PC-9 (cell line): ENCODE measurements around the gene APOC4. TPM values are rescaled to one million over a fixed set of nuclear protein-coding genes. Genes with fewer than 3 reads are reported as not detected.

ENCODE experiments used
- BruUV-seq: library from RNA; stranded (reverse); fragments of 400-500 nt; replicated peaks from 2 replicates; lab custom pipeline; 2021; lab: Mats Ljungman, UMichigan
- CTCF ChIA-PET: fragments of 300-600 bp; sonication (Branson Sonifier 250); formaldehyde crosslinking; loops from one replicate; lab custom pipeline; 2022; ENCODE audit warnings: antibody characterized with exemption; lab: Charles Lee
- POLR2A ChIA-PET: fragments of 300-600 bp; sonication (Branson Sonifier 250); formaldehyde crosslinking; loops from one replicate; lab custom pipeline; 2022; ENCODE audit warnings: antibody characterized with exemption; ENCODE audit not compliant: unreplicated experiment; lab: Charles Lee
- DNase-seq, 2 experiments: peaks; one replicate each; pipeline versions ENCODE4 v3.0.0 to v3.0.0-alpha.2; 2015 to 2022; ENCODE audit warnings: mixed read lengths in 1 of 2
- H2AFZ ChIP-seq: fragments of 200-600 bp; sonication (generic); 2 replicates; pipeline ENCODE4 v1.8.1; 2017; ENCODE audit warnings: antibody characterized with exemption
- H3F3A ChIP-seq: fragments of 200-600 bp; sonication (generic); 2 replicates; pipeline ENCODE4 v1.8.1; 2017; ENCODE audit warnings: antibody characterized with exemption, mild to moderate bottlenecking, low read depth; ENCODE audit not compliant: insufficient read depth
- H3K27ac ChIP-seq: fragments of 200-600 bp; sonication (generic); 2 replicates; pipeline ENCODE4 v1.6.1; 2016; ENCODE audit warnings: mixed run types
- H3K27me3 ChIP-seq: fragments of 200-600 bp; sonication (generic); 2 replicates; pipeline ENCODE4 v1.6.1; 2016; ENCODE audit warnings: low read depth, mixed run types; ENCODE audit not compliant: insufficient read depth
- H3K36me3 ChIP-seq: fragments of 200-600 bp; sonication (generic); 2 replicates; pipeline ENCODE4 v1.6.1; 2016; ENCODE audit warnings: low read depth, mixed run types
- H3K4me1 ChIP-seq: fragments of 200-600 bp; sonication (generic); replicated peaks from 2 replicates; pipeline ENCODE4 v1.6.1; 2016; ENCODE audit warnings: mixed run types; ENCODE audit not compliant: insufficient read depth
- H3K4me2 ChIP-seq: fragments of 200-600 bp; sonication (generic); 2 replicates; pipeline ENCODE4 v1.6.1; 2017; ENCODE audit warnings: mixed run types
- H3K4me3 ChIP-seq: fragments of 200-600 bp; sonication (generic); 2 replicates; pipeline ENCODE4 v1.6.1; 2016; ENCODE audit warnings: mixed run types
- H3K79me2 ChIP-seq: fragments of 200-600 bp; sonication (generic); 2 replicates; pipeline ENCODE4 v1.6.1; 2017; ENCODE audit warnings: low read depth, mixed run types
- H3K9me2 ChIP-seq: fragments of 200-600 bp; sonication (generic); 2 replicates; pipeline ENCODE4 v1.8.1; 2017; ENCODE audit warnings: mild to moderate bottlenecking; ENCODE audit not compliant: insufficient read depth
- H3K9me3 ChIP-seq: fragments of 200-600 bp; sonication (generic); 2 replicates; pipeline ENCODE4 v1.8.1; 2016; ENCODE audit warnings: low read depth; ENCODE audit not compliant: insufficient read depth
- H4K20me1 ChIP-seq: fragments of 200-600 bp; sonication (generic); 2 replicates; pipeline ENCODE4 v1.8.1; 2017; ENCODE audit not compliant: insufficient read depth
- CTCF ChIP-seq: fragments of 200-600 bp; sonication (generic); conservative IDR thresholded peaks from 2 replicates; pipeline ENCODE4 v1.6.1; 2017; ENCODE audit warnings: mixed run types, antibody characterized with exemption, mild to moderate bottlenecking, moderate library complexity
- EZH2 ChIP-seq: fragments of 200-600 bp; sonication (generic); IDR thresholded peaks from 2 replicates; pipeline ENCODE4 v1.8.0; 2017; ENCODE audit warnings: antibody characterized with exemption, low read depth
- intact Hi-C: fragments of 100-400 bp; cut with micrococcal nuclease; formaldehyde crosslinking; loops from one replicate; pipeline ENCODE4 v1.10.0; 2022; ENCODE audit not compliant: unreplicated experiment
- total RNA-seq: library from RNA; stranded (reverse); gene quantifications from 2 replicates; pipeline ENCODE4 v1.2.3, GENCODE V29; 2021

Gene APOC4
- total RNA-seq, 1 experiment from 2014 or later: not detected

GRCh38 chr19:44904426-44904994 lies 37.5 kb upstream of the APOC4 start:
- Histone ChIP-seq H3K4me3 (no peak overlapping the region), H3F3A (peaks cover 60% of the 10 kb centered on the region), H3K9me2 (no peaks in the 10 kb centered on the region), H4K20me1 (peaks cover 16% of the 10 kb centered on the region; the same call in 1 of the 2 replicates), H3K36me3 (0 out of 2 replicates have a peak, but pooled peaks cover 17% of the 10 kb centered on the region), H3K79me2 (no peaks in the 10 kb centered on the region), H3K4me1 (no peaks in the 10 kb centered on the region; the same call in 1 of the 2 replicates), H3K4me2 (no peak overlapping the region), H3K9me3 (no peaks in the 10 kb centered on the region), H2AFZ (no peak overlapping the region), H3K27me3 (no peaks in the 10 kb centered on the region), H3K27ac (no peak overlapping the region)
- 0 out of 2 replicates have a peak, but pooled peaks have one; percentile 23 for TF ChIP-seq CTCF
- TF ChIP-seq EZH2: no peak
- ChIA-PET CTCF (interaction anchor here (1.1 kb wide), 1 partner anchor 21 kb away, joined by 3 read pairs; no protein-coding TSS in a partner anchor), POLR2A (interaction anchor here (0.6 kb wide), 1 partner anchor 165 kb away, joined by 6 read pairs; no protein-coding TSS in a partner anchor)
- DNase-seq: peak in 1 of 2 experiments; percentile 20
- BruUV-seq: no TSS peak
- intact Hi-C loops: loop anchor here (10.0 kb wide), 1 partner anchor 150 kb away; no protein-coding TSS in a partner anchor

GRCh38 chr19:44905437-44906160 lies 36.4 kb upstream of the APOC4 start, which contains the start of gene APOE:
Gene APOE, plus strand, starts transcription at chr19:44905796. Its CDS starts 829 bp downstream, at chr19:44906625.
- POLR2A ChIA-PET: interaction anchor here (0.6 to 0.7 kb wide), 5 partner anchors 20 to 344 kb away, joined by 3 to 18 read pairs (median 10); no protein-coding TSS in a partner anchor
- 0 out of 2 replicates have a peak, but pooled peaks cover 8% of the 10 kb centered on the region for H3K36me3 ChIP-seq
- no peak within 1 kb of the TSS for H2AFZ ChIP-seq
- no peak within 1 kb of the TSS for H3K4me3 ChIP-seq
- no peaks in the 10 kb centered on the region for H3K9me3 ChIP-seq
- peak within 1 kb of the TSS; percentile 43 for H3K4me2 ChIP-seq
- intact Hi-C loops: loop anchor here (2.0 to 10.0 kb wide), 2 partner anchors 49 to 149 kb away; partner anchors contain the start of gene CLPTM1
- no peaks in the 10 kb centered on the region for H3K9me2 ChIP-seq
- H3K27me3 ChIP-seq: no peaks in the 10 kb centered on the region
- TF ChIP-seq CTCF (no peak), EZH2 (no peak)
- no peak within 1 kb of the TSS for H3K27ac ChIP-seq
- H3F3A ChIP-seq: peaks cover 49% of the 10 kb centered on the region
- CTCF ChIA-PET: interaction anchor here (0.6 to 0.7 kb wide), 3 partner anchors 61 to 573 kb away, joined by 7 to 14 read pairs (median 7); no protein-coding TSS in a partner anchor
- TSS peak; percentile 13 for BruUV-seq
- H3K79me2 ChIP-seq: no peaks in the 10 kb centered on the region
- H3K4me1 ChIP-seq: peaks cover under 1% of the 10 kb centered on the region; the same call in 1 of the 2 replicates
- peaks cover 8% of the 10 kb centered on the region; the same call in 1 of the 2 replicates for H4K20me1 ChIP-seq
- peak; percentile 29 to 32 for DNase-seq

DNA sequence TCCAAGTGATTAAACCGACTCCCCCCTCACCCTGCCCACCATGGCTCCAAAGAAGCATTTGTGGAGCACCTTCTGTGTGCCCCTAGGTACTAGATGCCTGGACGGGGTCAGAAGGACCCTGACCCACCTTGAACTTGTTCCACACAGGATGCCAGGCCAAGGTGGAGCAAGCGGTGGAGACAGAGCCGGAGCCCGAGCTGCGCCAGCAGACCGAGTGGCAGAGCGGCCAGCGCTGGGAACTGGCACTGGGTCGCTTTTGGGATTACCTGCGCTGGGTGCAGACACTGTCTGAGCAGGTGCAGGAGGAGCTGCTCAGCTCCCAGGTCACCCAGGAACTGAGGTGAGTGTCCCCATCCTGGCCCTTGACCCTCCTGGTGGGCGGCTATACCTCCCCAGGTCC lies 34.4 kb upstream of the APOC4 start:
- Histone ChIP-seq H3K4me3 (no peak overlapping the region), H3K4me1 (peaks cover 11% of the 10 kb centered on the region), H3K4me2 (no peak overlapping the region), H3K27me3 (no peaks in the 10 kb centered on the region), H3K36me3 (0 out of 2 replicates have a peak, but pooled peaks cover 1% of the 10 kb centered on the region), H3K9me2 (no peaks in the 10 kb centered on the region), H2AFZ (no peak overlapping the region), H3F3A (peaks cover 31% of the 10 kb centered on the region; the same call in 1 of the 2 replicates), H4K20me1 (peaks cover 8% of the 10 kb centered on the region; the same call in 1 of the 2 replicates), H3K79me2 (no peaks in the 10 kb centered on the region), H3K9me3 (no peaks in the 10 kb centered on the region), H3K27ac (no peak overlapping the region)
- BruUV-seq: no TSS peak
- ChIA-PET POLR2A (interaction anchor here (0.7 kb wide), 1 partner anchor 47 kb away, joined by 4 read pairs; no protein-coding TSS in a partner anchor), CTCF (no interaction called here)
- peak in 1 of 2 experiments; percentile 28 for DNase-seq
- intact Hi-C loops: loop anchor here (2.0 to 10.0 kb wide), 2 partner anchors 47 to 147 kb away; partner anchors contain the start of gene CLPTM1
- no peak for TF ChIP-seq CTCF
- no peak for TF ChIP-seq EZH2
